K562 (cell line): Measurements from ENCODE around the gene HSPA1B. TPM values are rescaled to one million over a fixed set of nuclear protein-coding genes. Genes with fewer than 3 reads are reported as not detected.

Experiments used
- BRF1 ChIP-seq: IDR thresholded peaks from 3 replicates; pipeline ENCODE4 v1.6.1; 2011; ENCODE audit warnings: borderline replicate concordance, mild to moderate bottlenecking; ENCODE audit not compliant: insufficient read length; ENCODE audit errors: extremely low read depth
- DIDO1 ChIP-seq: fragments of 450-650 bp; IDR thresholded peaks from 2 replicates; pipeline ENCODE4 v1.6.1; 2016; ENCODE audit warnings: low read depth, missing biosample characterization, missing genetic modification characterization
- HBP1 ChIP-seq: fragments of 450-650 bp; formaldehyde crosslinking; IDR thresholded peaks from 2 replicates; pipeline ENCODE4 v1.4.0; 2022; ENCODE audit warnings: missing genetic modification characterization
- JUNB ChIP-seq: fragments of 450-650 bp; formaldehyde crosslinking; conservative IDR thresholded peaks from 2 replicates; pipeline ENCODE4 v1.4.0; 2020; ENCODE audit warnings: mild to moderate bottlenecking
- KAT7 ChIP-seq: sonication (generic); formaldehyde crosslinking; IDR thresholded peaks from 2 replicates; pipeline ENCODE4 v1.8.0; 2022; ENCODE audit warnings: missing genetic modification reagents, mild to moderate bottlenecking, borderline replicate concordance
- MCM2 ChIP-seq: fragments of 450-650 bp; IDR thresholded peaks from 2 replicates; pipeline ENCODE4 v1.6.1; 2017; ENCODE audit warnings: low read depth, mild to moderate bottlenecking
- NUFIP1 ChIP-seq: fragments of 450-650 bp; IDR thresholded peaks from 2 replicates; pipeline ENCODE4 v1.6.1; 2018; ENCODE audit not compliant: partially characterized antibody
- RNF2 ChIP-seq: sonication (generic); IDR thresholded peaks from 2 replicates; pipeline ENCODE4 v1.6.1; 2016
- WHSC1 ChIP-seq: IDR thresholded peaks from one replicate; pipeline ENCODE4 v1.6.1; 2012; ENCODE audit warnings: low read length, control low read depth, inconsistent platforms
- ZBTB40 ChIP-seq, 2 experiments: fragments of 450-650 bp in 1 of 2; sonication (generic) in 1 of 2; formaldehyde crosslinking in 1 of 2; IDR thresholded peaks; 2 replicates each; pipeline versions ENCODE4 v1.7.1 to v1.9.0; 2016 to 2022; ENCODE audit warnings: inconsistent platforms in 1 of 2, mild to moderate bottlenecking in 1 of 2, missing genetic modification reagents in 1 of 2
- polyA plus RNA-seq, 8 experiments: library from polyadenylated mRNA; depleted of rRNA in 4 of 8; stranded (reverse) in 5 of 8; unstranded in 3 of 8; fragments of >200 nt; fragmentation: Nextera tagmentation in 2 of 8; fragmentation: Illumina TruSeq in 1 of 8; extraction: Ambion mirVana in 2 of 8; extraction: Trizol in 1 of 8; gene quantifications; 2 replicates each; pipeline versions ENCODE4 v1.2.1 to v1.2.3, GENCODE V29; 2011 to 2014; ENCODE audit warnings: inconsistent platforms in 1 of 8, missing spikeins in 1 of 8
- total RNA-seq, 7 experiments: library from RNA; depleted of rRNA in 6 of 7; stranded (reverse); fragments of >200 nt in 6 of 7; fragmentation: Illumina TruSeq in 2 of 7; extraction: Trizol in 2 of 7; gene quantifications; 2 replicates each; pipeline versions ENCODE4 v1.2.1 to v1.2.3, GENCODE V29; 2011 to 2021; ENCODE audit warnings: low replicate concordance in 1 of 7
- TF ChIP-seq, protein P1 (sequence below): fragments of 450-650 bp; IDR thresholded peaks from 2 replicates; pipeline ENCODE4 v1.6.1; 2016; ENCODE audit warnings: mild to moderate bottlenecking

HSPA1B gene
- total and polyA plus RNA-seq, 9 of the 15 experiments (the other 6 are each of a cell fraction or from before 2014, with no cell fraction given) = 0.27 to 227 (median 51.2) TPM

- TF ChIP-seq ZBTB40 (IDR thresholded peaks at IDR 0.05) = peak; percentile 79
- TF ChIP-seq ZBTB40 (CRISPR knock-in tag; IDR thresholded peaks at IDR 0.05) = no peak
- TF ChIP-seq DIDO1 (tag) = no peak
- 0 out of 2 replicates have a peak, but pooled peaks have one; percentile 34 for TF ChIP-seq JUNB (CRISPR knock-in tag)
- TF ChIP-seq MCM2 = no peak
- no peak for TF ChIP-seq BRF1
- TF ChIP-seq WHSC1 = no peak
- peak; percentile 99 for TF ChIP-seq KAT7 (CRISPR knock-in tag)
- TF ChIP-seq NUFIP1 = no peak
- peak; percentile 93 for TF ChIP-seq HBP1 (CRISPR knock-in tag)
- TF ChIP-seq, protein P1, sequence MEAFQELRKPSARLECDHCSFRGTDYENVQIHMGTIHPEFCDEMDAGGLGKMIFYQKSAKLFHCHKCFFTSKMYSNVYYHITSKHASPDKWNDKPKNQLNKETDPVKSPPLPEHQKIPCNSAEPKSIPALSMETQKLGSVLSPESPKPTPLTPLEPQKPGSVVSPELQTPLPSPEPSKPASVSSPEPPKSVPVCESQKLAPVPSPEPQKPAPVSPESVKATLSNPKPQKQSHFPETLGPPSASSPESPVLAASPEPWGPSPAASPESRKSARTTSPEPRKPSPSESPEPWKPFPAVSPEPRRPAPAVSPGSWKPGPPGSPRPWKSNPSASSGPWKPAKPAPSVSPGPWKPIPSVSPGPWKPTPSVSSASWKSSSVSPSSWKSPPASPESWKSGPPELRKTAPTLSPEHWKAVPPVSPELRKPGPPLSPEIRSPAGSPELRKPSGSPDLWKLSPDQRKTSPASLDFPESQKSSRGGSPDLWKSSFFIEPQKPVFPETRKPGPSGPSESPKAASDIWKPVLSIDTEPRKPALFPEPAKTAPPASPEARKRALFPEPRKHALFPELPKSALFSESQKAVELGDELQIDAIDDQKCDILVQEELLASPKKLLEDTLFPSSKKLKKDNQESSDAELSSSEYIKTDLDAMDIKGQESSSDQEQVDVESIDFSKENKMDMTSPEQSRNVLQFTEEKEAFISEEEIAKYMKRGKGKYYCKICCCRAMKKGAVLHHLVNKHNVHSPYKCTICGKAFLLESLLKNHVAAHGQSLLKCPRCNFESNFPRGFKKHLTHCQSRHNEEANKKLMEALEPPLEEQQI = no peak
- TF ChIP-seq RNF2 = peak; percentile 76
Measured at GRCh38 chr6:31815025-31815838, 12.3 kb upstream of the HSPA1B start, which contains the start of the genes HSPA1A and HSPA1L (continued).
